ENCODE results near the gene RSPH6A.

DNA sequence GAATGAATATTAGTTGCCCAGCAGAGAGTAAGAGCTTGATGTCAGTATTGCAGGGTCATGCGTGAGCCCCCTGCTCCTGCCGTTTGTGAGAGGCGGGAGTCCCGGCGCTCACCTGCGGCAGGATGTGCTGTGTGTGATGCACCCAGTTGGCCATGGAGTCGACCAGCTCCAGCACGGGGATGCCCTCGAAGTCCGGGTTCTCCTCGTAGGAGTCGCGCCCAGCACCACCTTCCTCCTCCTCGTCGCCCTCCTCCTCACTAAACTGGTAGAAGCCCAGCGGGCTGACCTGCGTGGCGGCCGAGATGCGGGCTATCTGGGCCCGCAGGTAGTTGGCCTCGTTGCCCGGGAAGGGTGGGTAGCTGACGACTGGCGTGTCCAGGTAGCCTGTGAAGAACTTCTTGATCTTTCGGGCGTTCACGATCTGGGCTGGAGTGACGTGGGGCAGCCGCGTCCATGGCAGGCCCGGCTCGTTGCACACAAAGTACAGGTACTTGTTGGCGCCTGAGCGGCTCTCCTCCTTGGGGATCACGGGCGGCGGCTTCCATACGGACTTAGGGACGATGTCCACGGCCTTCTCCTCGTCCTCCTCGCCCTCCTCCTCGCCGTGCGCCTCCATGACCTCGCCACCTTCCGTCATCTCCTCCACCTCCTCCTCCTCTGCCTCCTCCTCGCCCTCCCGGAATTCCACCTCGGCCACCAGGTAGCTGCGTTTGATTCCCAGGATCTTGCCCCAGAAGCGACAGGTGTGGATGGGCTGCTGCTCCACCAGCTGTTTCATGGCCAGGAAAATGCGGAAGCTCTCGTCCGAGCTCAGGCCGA is 10.8 kb downstream of the RSPH6A start:
- TF ChIP-seq, protein P1, sequence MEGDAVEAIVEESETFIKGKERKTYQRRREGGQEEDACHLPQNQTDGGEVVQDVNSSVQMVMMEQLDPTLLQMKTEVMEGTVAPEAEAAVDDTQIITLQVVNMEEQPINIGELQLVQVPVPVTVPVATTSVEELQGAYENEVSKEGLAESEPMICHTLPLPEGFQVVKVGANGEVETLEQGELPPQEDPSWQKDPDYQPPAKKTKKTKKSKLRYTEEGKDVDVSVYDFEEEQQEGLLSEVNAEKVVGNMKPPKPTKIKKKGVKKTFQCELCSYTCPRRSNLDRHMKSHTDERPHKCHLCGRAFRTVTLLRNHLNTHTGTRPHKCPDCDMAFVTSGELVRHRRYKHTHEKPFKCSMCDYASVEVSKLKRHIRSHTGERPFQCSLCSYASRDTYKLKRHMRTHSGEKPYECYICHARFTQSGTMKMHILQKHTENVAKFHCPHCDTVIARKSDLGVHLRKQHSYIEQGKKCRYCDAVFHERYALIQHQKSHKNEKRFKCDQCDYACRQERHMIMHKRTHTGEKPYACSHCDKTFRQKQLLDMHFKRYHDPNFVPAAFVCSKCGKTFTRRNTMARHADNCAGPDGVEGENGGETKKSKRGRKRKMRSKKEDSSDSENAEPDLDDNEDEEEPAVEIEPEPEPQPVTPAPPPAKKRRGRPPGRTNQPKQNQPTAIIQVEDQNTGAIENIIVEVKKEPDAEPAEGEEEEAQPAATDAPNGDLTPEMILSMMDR (IDR thresholded peaks at IDR 0.05) = no peak
- TF ChIP-seq POLR2A (IDR thresholded peaks at IDR 0.05) = no peak
